Stimulated activated CD8-positive, alpha-beta memory T cell treated with anti-CD3 and anti-CD28 coated beads, Interleukin-12 subunit alpha, Interleukin-12 subunit beta, amount 100 ng/mL, for 4 hours (primary cell): ENCODE data around the gene NUP54.

ENCODE experiments used
- DNase-seq: peaks from one replicate; pipeline ENCODE4 v3.0.0-alpha.2; 2020; ENCODE audit warnings: low read depth

NUP54 gene

GRCh38 chr4:76144546-76144945, 3.7 kb downstream of the NUP54 start:
- DNase-seq = no peak

GRCh38 chr4:76141241-76141640, 7.0 kb downstream of the NUP54 start:
- DNase-seq = no peak

DNA sequence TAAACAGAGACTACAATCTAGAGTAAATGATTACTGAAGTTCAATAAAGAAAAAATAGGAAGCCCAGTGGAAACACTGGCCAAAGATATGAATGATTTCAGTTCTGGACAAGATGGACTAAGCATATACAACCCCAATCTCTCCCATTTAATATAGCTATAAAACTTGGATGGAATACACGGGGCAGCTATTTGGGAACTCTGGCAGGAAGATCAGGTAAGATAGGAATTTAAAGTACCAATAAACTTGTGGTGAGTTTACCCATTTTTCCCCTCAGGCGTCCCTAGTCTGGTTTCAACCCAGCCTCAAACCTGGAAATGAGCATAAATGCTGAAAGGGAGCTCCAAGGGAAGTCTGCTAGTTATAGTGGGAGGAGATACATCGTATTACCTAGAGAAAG, 20.4 kb downstream of the NUP54 start:
- no peak for DNase-seq

DNA sequence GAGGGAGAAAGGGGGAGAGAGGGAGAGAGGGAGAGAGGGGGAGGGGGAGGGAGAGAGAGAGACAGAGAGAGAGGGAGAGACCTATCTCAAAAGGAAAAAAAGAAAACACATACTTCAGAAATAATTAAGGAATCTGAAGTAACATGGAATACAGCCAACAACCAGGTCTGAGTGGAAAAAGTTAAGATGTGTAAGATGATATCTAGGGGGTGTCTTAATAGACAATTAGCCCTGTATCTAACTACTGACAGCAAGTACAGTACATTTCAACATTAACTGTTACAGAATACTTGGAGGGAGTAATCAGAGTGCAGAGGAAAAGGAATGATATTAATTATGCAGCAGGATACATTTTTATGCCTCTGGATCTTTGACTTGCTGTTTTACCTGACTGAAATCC, 22.4 kb downstream of the NUP54 start:
- no peak for DNase-seq

GRCh38 chr4:76120199-76120598, 28.0 kb downstream of the NUP54 start:
- no peak for DNase-seq

GRCh38 chr4:76117536-76117935, 30.7 kb downstream of the NUP54 start:
- no peak for DNase-seq

GRCh38 chr4:76116821-76117220, 31.4 kb downstream of the NUP54 start:
- no peak for DNase-seq

- DNase-seq = no peak
Measured at GRCh38 chr4:76108467-76109181, 39.6 kb downstream of the NUP54 start.

DNA sequence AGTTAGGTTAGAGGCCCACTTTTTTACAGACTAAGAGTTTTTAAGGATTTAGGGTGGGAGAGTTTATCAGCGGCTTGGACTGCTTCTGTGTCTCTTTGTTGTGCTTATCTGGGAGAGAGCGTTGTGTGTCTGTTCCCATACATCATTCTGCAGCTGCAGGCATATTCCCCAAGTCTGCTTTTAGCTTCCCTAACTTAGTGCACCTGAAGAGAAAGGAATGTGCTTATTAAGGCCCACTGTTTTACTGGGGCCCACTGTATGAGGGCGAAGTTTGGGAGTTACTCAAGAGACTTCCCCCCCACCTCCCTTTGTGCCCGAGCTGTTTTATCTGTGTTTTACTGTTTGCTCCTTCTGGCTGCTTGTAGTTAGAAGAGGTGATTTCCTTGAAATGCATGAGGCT, 41.8 kb downstream of the NUP54 start:
- DNase-seq = no peak

- DNase-seq = no peak
Measured at GRCh38 chr4:76105652-76106051, 42.5 kb downstream of the NUP54 start.

GRCh38 chr4:76096076-76096475, 52.1 kb downstream of the NUP54 start:
- no peak for DNase-seq

- no peak for DNase-seq
Measured at GRCh38 chr4:76095568-76095967, 52.6 kb downstream of the NUP54 start.

GRCh38 chr4:76091052-76091451, 57.1 kb downstream of the NUP54 start:
- no peak for DNase-seq

- no peak for DNase-seq
Measured at GRCh38 chr4:76090241-76090691, 57.9 kb downstream of the NUP54 start.

- DNase-seq = no peak
Measured at GRCh38 chr4:76088719-76089118, 59.5 kb downstream of the NUP54 start.

- no peak for DNase-seq
Measured at GRCh38 chr4:76087007-76087769, 61.0 kb downstream of the NUP54 start.

DNA sequence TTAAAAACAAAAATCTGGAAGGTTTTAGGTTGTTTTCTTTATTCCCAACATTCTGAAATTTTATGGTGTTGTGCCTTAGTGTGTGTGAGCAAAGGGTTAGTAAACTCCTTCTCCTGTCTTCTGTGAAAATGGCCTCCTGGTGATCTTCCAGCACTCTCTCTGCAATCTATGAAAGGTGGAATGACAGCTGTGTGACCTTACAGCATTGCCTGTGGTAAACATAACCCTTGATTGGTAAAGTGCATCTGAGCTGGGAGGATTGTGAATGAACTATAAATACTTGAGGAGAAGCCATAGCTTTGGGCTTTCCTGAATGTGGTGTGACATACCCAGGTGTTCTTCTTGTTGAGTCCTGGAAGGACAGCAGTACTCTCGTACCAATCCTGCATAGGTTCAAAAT, 63.7 kb downstream of the NUP54 start:
- DNase-seq = no peak

GRCh38 chr4:76083386-76083988, 64.7 kb downstream of the NUP54 start:
- no peak for DNase-seq

DNA sequence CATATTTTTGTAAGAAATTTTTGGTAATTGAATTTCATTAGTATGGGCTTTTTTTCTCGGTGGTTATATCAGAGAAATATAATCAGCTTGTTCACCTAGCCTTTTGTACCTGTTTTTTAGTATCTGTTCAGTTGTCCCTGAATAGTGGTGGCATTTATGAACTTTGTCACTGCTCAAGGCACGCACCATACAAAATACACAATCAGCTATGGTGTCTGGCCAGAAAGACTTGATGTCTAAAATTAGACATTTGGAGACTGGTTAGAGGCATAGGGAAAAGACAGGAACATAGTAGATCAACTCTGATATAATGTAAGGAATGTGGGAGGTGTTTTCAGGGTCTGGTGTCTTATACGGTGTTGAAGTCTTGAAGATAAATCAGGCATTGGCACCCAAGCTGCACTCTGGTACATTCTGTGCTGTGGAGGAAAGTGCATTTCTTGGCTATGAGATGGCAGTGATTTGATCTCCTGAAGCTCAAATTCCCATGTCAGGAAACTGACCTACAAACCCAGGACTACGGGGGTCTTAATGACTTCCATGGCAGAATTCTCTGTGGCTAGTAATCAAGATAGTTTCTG, 70.1 kb downstream of the NUP54 start:
- DNase-seq = no peak

DNA sequence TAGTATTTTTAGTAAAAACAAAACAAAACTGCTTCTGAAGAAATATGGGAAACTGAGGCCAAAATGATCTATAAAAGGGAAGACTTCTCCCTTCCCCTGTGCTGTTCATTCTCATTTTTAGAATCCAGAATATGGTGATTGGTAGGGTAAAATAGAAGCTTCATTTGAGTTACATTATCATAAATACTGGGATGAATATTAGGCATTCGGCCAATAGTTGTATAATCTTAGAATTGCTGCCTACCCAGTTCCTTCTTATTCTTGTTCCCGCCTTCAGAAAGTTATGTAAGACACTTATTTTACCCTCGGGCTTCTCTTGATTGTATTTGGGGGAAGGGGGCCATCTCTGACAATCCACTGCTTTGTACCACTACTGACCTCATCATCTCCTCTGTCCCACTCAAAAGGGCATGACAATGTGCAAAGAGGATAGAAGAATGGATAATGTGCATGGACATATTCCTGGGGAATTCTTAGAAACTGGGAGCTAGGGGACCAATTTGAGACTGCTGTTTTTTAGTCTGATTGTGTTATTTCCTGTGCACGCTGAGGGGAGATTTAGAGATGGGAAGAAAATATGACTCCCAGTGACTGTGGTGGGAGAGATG, 73.1 kb downstream of the NUP54 start:
- no peak for DNase-seq

DNA sequence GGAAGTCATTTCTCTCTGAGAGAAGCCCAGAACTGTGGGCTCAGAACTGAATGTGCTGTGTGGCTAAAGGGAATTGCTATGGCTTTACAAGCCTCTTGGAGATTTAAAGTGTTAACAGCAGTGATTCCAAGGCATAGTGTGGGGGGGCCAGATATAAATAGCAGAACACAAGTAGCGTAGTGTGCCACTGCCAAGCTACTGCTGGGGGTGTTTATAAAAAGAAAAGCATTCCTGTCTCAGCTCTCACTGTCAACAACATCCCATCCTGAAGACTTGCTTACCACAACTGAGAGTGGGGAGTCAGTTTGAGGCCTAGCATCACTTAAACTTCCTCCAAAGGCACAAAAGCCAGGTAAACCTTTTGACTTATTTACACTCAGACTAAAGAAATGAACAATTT, 73.7 kb downstream of the NUP54 start, which contains the start of gene ART3:
Gene ART3 (plus strand): TSS at position 242 of the 400 bp plus-strand sequence. CDS start 1,181 bp downstream, outside the sequence.
- no peak for DNase-seq

DNA sequence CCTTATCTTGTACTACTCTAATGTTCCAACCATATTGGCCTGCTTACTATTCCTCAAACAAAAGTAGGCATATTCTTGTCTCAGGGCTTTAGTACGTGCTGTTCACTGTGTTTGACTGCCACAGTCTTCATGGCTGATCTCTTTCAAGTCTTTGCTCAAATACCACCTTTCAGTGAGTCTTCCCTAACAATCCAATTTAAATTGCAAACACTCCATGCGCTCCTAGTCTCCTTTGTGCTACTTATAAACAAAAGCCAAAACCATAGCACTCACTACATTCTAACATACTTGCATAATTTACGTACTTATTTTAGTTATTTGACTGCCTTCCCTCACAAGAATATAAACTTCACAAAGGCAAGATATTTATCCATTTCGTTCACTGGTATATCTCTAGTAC, 75.4 kb downstream of the NUP54 start:
- DNase-seq = no peak
